HEK293 (cell line): ENCODE data around the gene DPYD.

Experiments used
- CTCF ChIP-seq: fragments of 450-650 bp; formaldehyde crosslinking; IDR thresholded peaks from 2 replicates; pipeline ENCODE4 v1.5.1; 2016; ENCODE audit warnings: missing biosample characterization, missing genetic modification characterization
- REST ChIP-seq: fragments of 450-650 bp; formaldehyde crosslinking; IDR thresholded peaks from 2 replicates; pipeline ENCODE4 v1.5.1; 2016; ENCODE audit warnings: missing biosample characterization, missing genetic modification characterization
- YY1 ChIP-seq: fragments of 450-650 bp; formaldehyde crosslinking; IDR thresholded peaks from 2 replicates; pipeline ENCODE4 v1.5.1; 2018; ENCODE audit warnings: missing biosample characterization, missing genetic modification characterization
- ZBTB7A ChIP-seq: fragments of 450-650 bp; formaldehyde crosslinking; IDR thresholded peaks from 2 replicates; pipeline ENCODE4 v1.5.1; 2016; ENCODE audit warnings: low read depth, missing biosample characterization, missing genetic modification characterization
- ZNF133 ChIP-seq: fragments of 450-650 bp; formaldehyde crosslinking; IDR thresholded peaks from 2 replicates; pipeline ENCODE4 v1.5.1; 2016; ENCODE audit warnings: missing biosample characterization, missing genetic modification characterization
- ZNF324 ChIP-seq: fragments of 450-650 bp; formaldehyde crosslinking; IDR thresholded peaks from 2 replicates; pipeline ENCODE4 v1.5.1; 2016; ENCODE audit warnings: missing biosample characterization, missing genetic modification characterization
- ZNF585B ChIP-seq: fragments of 450-650 bp; formaldehyde crosslinking; IDR thresholded peaks from 2 replicates; pipeline ENCODE4 v1.5.1; 2016; ENCODE audit warnings: missing biosample characterization, missing genetic modification characterization
- ZNF600 ChIP-seq: fragments of 450-650 bp; formaldehyde crosslinking; IDR thresholded peaks from 2 replicates; pipeline ENCODE4 v1.5.1; 2016; ENCODE audit warnings: missing biosample characterization, missing genetic modification characterization
- ZNF791 ChIP-seq: fragments of 450-650 bp; formaldehyde crosslinking; IDR thresholded peaks from 2 replicates; pipeline ENCODE4 v1.5.1; 2016; ENCODE audit warnings: missing biosample characterization, missing genetic modification characterization
- ZSCAN30 ChIP-seq: fragments of 450-650 bp; IDR thresholded peaks from 2 replicates; pipeline ENCODE4 v1.5.1; 2018; ENCODE audit warnings: missing biosample characterization, mild to moderate bottlenecking, missing genetic modification characterization, moderate library complexity

GRCh38 chr1:97050506-97050905 is 870.3 kb downstream of the DPYD start:
- TF ChIP-seq CTCF (tag by site-specific recombination): no peak
- no peak for TF ChIP-seq REST (tag by site-specific recombination)
- TF ChIP-seq ZNF791 (tag by site-specific recombination): no peak
- TF ChIP-seq ZSCAN30 (tag by site-specific recombination): no peak
- TF ChIP-seq ZNF324 (tag by site-specific recombination): no peak
- TF ChIP-seq ZNF585B (tag by site-specific recombination): no peak
- no peak for TF ChIP-seq ZNF600 (tag by site-specific recombination)
- TF ChIP-seq ZNF133 (tag by site-specific recombination): no peak
- TF ChIP-seq ZBTB7A (tag by site-specific recombination): no peak
- TF ChIP-seq YY1 (tag by site-specific recombination): no peak
